ENCODE data around the gene SYT17.

- TF ChIP-seq SUZ12 (IDR thresholded peaks at IDR 0.05; ENCODE audit: extremely low read depth, insufficient read depth, insufficient read length) (no peak), ZNF274 (IDR thresholded peaks at IDR 0.05; ENCODE audit: low read depth, low read length) (no peak), YY1 (IDR thresholded peaks at IDR 0.05; ENCODE audit: insufficient read depth, insufficient read length) (no peak)
Observed at GRCh38 chr16:19148189-19148588, 19.9 kb upstream of the SYT17 start.
